ENCODE results near the gene EYA2. TPM values are rescaled to one million over a fixed set of nuclear protein-coding genes. Genes with fewer than 3 reads are reported as not detected.

EYA2 gene
- total RNA-seq, 4 donors from 2014 or later, result 2.0 to 11.0 (median 5.6) TPM

DNA sequence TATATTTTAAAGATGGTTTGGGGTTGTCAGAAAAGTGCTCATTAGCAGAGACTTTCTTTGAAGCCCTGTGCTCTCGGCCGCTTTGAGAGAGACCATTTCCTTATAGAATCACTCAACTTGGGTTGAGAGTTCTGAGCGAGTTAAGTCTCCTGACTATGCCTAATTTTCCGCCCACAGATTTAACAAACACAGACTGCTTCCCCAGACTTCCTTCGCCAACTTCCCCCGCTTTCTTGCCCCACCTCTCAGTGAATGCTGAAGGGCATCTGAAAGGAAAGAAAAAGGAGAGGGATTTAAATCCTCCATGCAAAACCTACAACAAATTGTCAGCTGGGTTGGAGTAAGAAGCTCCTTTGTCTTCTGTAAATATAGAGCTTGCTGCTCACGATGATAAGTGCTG lies 224.0 kb downstream of the EYA2 start:
- H3K4me3 ChIP-seq, result no peak overlapping the region
- H3K27ac ChIP-seq, result peak overlapping the region; percentile 3 to 65
- no peak for DNase-seq
- no peaks in the 10 kb centered on the region for H3K27me3 ChIP-seq
- no peaks in the 10 kb centered on the region for H3K4me1 ChIP-seq
- TF ChIP-seq CTCF (IDR thresholded peaks at IDR 0.05) (no peak), POLR2A (IDR thresholded peaks at IDR 0.05) (no peak)
- intact Hi-C loops (cut with DNase I; ENCODE audit: low total_unique reads), result no loop called here
- no peaks in the 10 kb centered on the region for H3K9me3 ChIP-seq
- H3K36me3 ChIP-seq, result no peaks in the 10 kb centered on the region

- no peaks in the 10 kb centered on the region for H3K27me3 ChIP-seq
- DNase-seq, result no peak
- TF ChIP-seq POLR2A (IDR thresholded peaks at IDR 0.05), result no peak
- no peak for TF ChIP-seq CTCF (IDR thresholded peaks at IDR 0.05)
- no peak overlapping the region for H3K4me3 ChIP-seq
- H3K9me3 ChIP-seq, result no peaks in the 10 kb centered on the region
- H3K36me3 ChIP-seq, result no peaks in the 10 kb centered on the region
- H3K27ac ChIP-seq, result no peak overlapping the region
- H3K4me1 ChIP-seq, result no peaks in the 10 kb centered on the region
- intact Hi-C loops (cut with DNase I; ENCODE audit: low total_unique reads), result no loop called here
Observed at GRCh38 chr20:47120346-47120936, 225.8 kb downstream of the EYA2 start.

- no peaks in the 10 kb centered on the region for H3K36me3 ChIP-seq
- H3K4me3 ChIP-seq, result no peak overlapping the region
- no peaks in the 10 kb centered on the region for H3K9me3 ChIP-seq
- intact Hi-C loops (cut with DNase I; ENCODE audit: low total_unique reads), result no loop called here
- no peaks in the 10 kb centered on the region for H3K4me1 ChIP-seq
- no peak for TF ChIP-seq CTCF (IDR thresholded peaks at IDR 0.05)
- no peak overlapping the region for H3K27ac ChIP-seq
- no peak for DNase-seq
- H3K27me3 ChIP-seq, result no peaks in the 10 kb centered on the region
Observed at GRCh38 chr20:47122560-47122959, 227.9 kb downstream of the EYA2 start.

- Histone ChIP-seq H3K27me3 (no peaks in the 10 kb centered on the region), H3K4me3 (no peak overlapping the region), H3K9me3 (no peaks in the 10 kb centered on the region), H3K27ac (peak overlapping the region; percentile 8 to 72), H3K36me3 (no peaks in the 10 kb centered on the region), H3K4me1 (no peaks in the 10 kb centered on the region)
- DNase-seq, result no peak
- TF ChIP-seq CTCF (IDR thresholded peaks at IDR 0.05), result no peak
- TF ChIP-seq POLR2A (IDR thresholded peaks at IDR 0.05), result no peak
- intact Hi-C loops (cut with DNase I; ENCODE audit: low total_unique reads), result no loop called here
Observed at GRCh38 chr20:47124181-47124717, 229.6 kb downstream of the EYA2 start.

GRCh38 chr20:47125508-47125757 lies 230.8 kb downstream of the EYA2 start:
- TF ChIP-seq CTCF (IDR thresholded peaks at IDR 0.05) (no peak), POLR2A (IDR thresholded peaks at IDR 0.05) (no peak)
- intact Hi-C loops (cut with DNase I; ENCODE audit: low total_unique reads), result no loop called here
- Histone ChIP-seq H3K27me3 (no peaks in the 10 kb centered on the region), H3K27ac (peak overlapping the region; percentile 67 to 70), H3K9me3 (no peaks in the 10 kb centered on the region), H3K36me3 (no peaks in the 10 kb centered on the region), H3K4me3 (no peak overlapping the region), H3K4me1 (no peaks in the 10 kb centered on the region)
- peak in 1 of 2 donors; percentile 34 for DNase-seq
